HG02852 (cell line): ENCODE data around the gene HBE1.
"Not testable (repeated sequence)": the region's sequence is repeated elsewhere in the genome, so short reads cannot be mapped to it uniquely, and the experiment has no call there.

Source experiments
- ATAC-seq: cut with Tn5 transposase; IDR thresholded peaks from one replicate; pipeline ENCODE4 v1.9.1; 2021; ENCODE audit warnings: mild to moderate bottlenecking, moderate library complexity; ENCODE audit not compliant: unreplicated experiment

The HBE1 gene

GRCh38 chr11:5269715-5270147 lies at the start of gene HBE1:
HBE1 (minus strand) TSS chr11:5269945; CDS start chr11:5269890, 55 bp downstream.
- ATAC-seq, result no peak

- ATAC-seq, result no peak
These were observed 47.5 kb upstream of the HBE1 start for GRCh38 chr11:5317292-5317691.

- not testable (repeated sequence) for ATAC-seq
These were observed 43.7 kb upstream of the HBE1 start for GRCh38 chr11:5313326-5314023.

GRCh38 chr11:5310423-5310822 lies 40.7 kb upstream of the HBE1 start:
- ATAC-seq, result no peak

GRCh38 chr11:5307256-5308019 lies 37.7 kb upstream of the HBE1 start:
- ATAC-seq, result no peak

GRCh38 chr11:5304046-5304445 lies 34.3 kb upstream of the HBE1 start:
- no peak for ATAC-seq

- ATAC-seq, result no peak
These were observed 33.9 kb upstream of the HBE1 start for GRCh38 chr11:5303626-5304025.

- no peak for ATAC-seq
These were observed 32.1 kb upstream of the HBE1 start, which contains the start of gene OR51B4 for GRCh38 chr11:5301846-5302245. OR51B4 (minus strand) TSS chr11:5301946; CDS start chr11:5301946, 0 bp downstream.

GRCh38 chr11:5300251-5300650 lies 30.5 kb upstream of the HBE1 start:
- ATAC-seq, result no peak

- ATAC-seq, result no peak
These were observed 28.7 kb upstream of the HBE1 start for GRCh38 chr11:5298451-5298850.

- ATAC-seq, result no peak
These were observed 28.1 kb upstream of the HBE1 start for GRCh38 chr11:5297721-5298323.

- not testable (repeated sequence) for ATAC-seq
These were observed 24.7 kb upstream of the HBE1 start for GRCh38 chr11:5294342-5294995.

GRCh38 chr11:5293028-5293427 lies 23.3 kb upstream of the HBE1 start:
- ATAC-seq, result no peak

- ATAC-seq, result peak; percentile 94
These were observed 21.6 kb upstream of the HBE1 start for GRCh38 chr11:5291207-5291838.

GRCh38 chr11:5290106-5290505 lies 20.4 kb upstream of the HBE1 start:
- ATAC-seq, result no peak

- no peak for ATAC-seq
These were observed 20.0 kb upstream of the HBE1 start for GRCh38 chr11:5289696-5290095.

GRCh38 chr11:5288906-5289550 lies 19.3 kb upstream of the HBE1 start:
- ATAC-seq, result no peak

GRCh38 chr11:5288108-5288905 lies 18.6 kb upstream of the HBE1 start:
- no peak for ATAC-seq

GRCh38 chr11:5286901-5287300 lies 17.2 kb upstream of the HBE1 start:
- ATAC-seq, result no peak
